K562 (cell line): Measurements from ENCODE around the gene TMEM121. TPM values are rescaled to one million over a fixed set of nuclear protein-coding genes. Genes with fewer than 3 reads are reported as not detected.

Experiments
- ATAC-seq: fragments of 200-7000 bp; cut with Tn5 transposase; 3 replicates; pipeline ENCODE4 v1.9.1; 2020; ENCODE audit warnings: moderate library complexity
- BruUV-seq: library from RNA; stranded (reverse); fragments of 400-500 nt; replicated peaks from 2 replicates; lab custom pipeline; 2021; lab: Mats Ljungman, UMichigan
- CTCF ChIA-PET: fragments of 300-600 bp; formaldehyde crosslinking; extraction: SDS; loops from one replicate; lab custom pipeline; 2021; ENCODE audit warnings: low intra/inter-chr PET ratio; lab: Yijun Ruan, JAX
- POLR2A ChIA-PET: fragments of 300-600, 350-650 bp; sonication (Branson Sonifier 250); formaldehyde crosslinking; extraction: SDS; loops from one replicate; lab custom pipeline; 2021; ENCODE audit warnings: antibody characterized with exemption, inconsistent platforms; lab: Yijun Ruan, JAX
- DNase-seq, 4 experiments: peaks; one replicate each; pipeline versions ENCODE4 v3.0.0 to v3.0.0-alpha.2; 2011 to 2018; ENCODE audit warnings: low spot score in 3 of 4, mixed read lengths in 3 of 4; ENCODE audit errors: extremely low read depth in 1 of 4
- FAIRE-seq: peaks from 2 replicates; lab custom pipeline; 2011; peaks lifted over from hg19 to GRCh38; lab: Jason Lieb, UNC
- H2AFZ ChIP-seq: 2 replicates; pipeline ENCODE4 v1.6.0; 2011; ENCODE audit warnings: low read depth, low read length, control low read depth, inconsistent platforms
- H3K27ac ChIP-seq: fragments of 200-600 bp; 3 replicates; pipeline ENCODE4 v1.8.0; 2011; ENCODE audit warnings: low read depth, mild to moderate bottlenecking, control low read depth, inconsistent platforms, low read length, moderate library complexity, mixed read lengths; ENCODE audit errors: extremely low read depth
- H3K27me3 ChIP-seq, 2 experiments: fragments of 300-600 bp in 1 of 2; 2 replicates in 1 of 2; 3 replicates in 1 of 2; pipeline versions ENCODE4 v1.6.0 to v1.8.0; 2011; ENCODE audit warnings: inconsistent platforms in 2 of 2, low read length in 2 of 2, mild to moderate bottlenecking in 1 of 2, mixed read lengths in 1 of 2, moderate library complexity in 1 of 2; ENCODE audit not compliant: control insufficient read depth in 2 of 2, insufficient read depth in 2 of 2
- H3K36me3 ChIP-seq: fragments of 300-600 bp; 3 replicates; pipeline ENCODE4 v1.8.0; 2011; ENCODE audit warnings: mild to moderate bottlenecking, low read length, inconsistent platforms; ENCODE audit not compliant: control insufficient read depth, insufficient read depth
- H3K4me1 ChIP-seq, 2 experiments: fragments of 200-600 bp in 1 of 2; replicated peaks in 1 of 2; 2 replicates in 1 of 2; 3 replicates in 1 of 2; pipeline versions ENCODE4 v1.5.1 to v1.8.0; 2011; ENCODE audit warnings: inconsistent platforms in 2 of 2, low read length in 2 of 2, mild to moderate bottlenecking in 1 of 2, mixed read lengths in 1 of 2, moderate library complexity in 1 of 2; ENCODE audit not compliant: control insufficient read depth in 2 of 2, insufficient read depth in 2 of 2
- H3K4me2 ChIP-seq: 2 replicates; pipeline ENCODE4 v1.6.1; 2011; ENCODE audit warnings: low read length, control low read depth, inconsistent platforms, mixed read lengths; ENCODE audit not compliant: insufficient read depth
- H3K4me3 ChIP-seq: fragments of 200-600 bp; sonication (generic), shearing (Covaris generic); 2 replicates; pipeline ENCODE4 v1.5.1; 2016; ENCODE audit warnings: control low read depth, inconsistent platforms
- H3K79me2 ChIP-seq: fragments of 200-600 bp; 3 replicates; pipeline ENCODE4 v1.8.0; 2011; ENCODE audit warnings: low read length, inconsistent platforms; ENCODE audit not compliant: control insufficient read depth, insufficient read depth
- H3K9ac ChIP-seq, 2 experiments: 2 replicates each; pipeline versions ENCODE4 v1.6.0 to v1.6.1; 2011; ENCODE audit warnings: low read depth in 2 of 2, low read length in 2 of 2, control low read depth in 1 of 2, inconsistent platforms in 1 of 2, mild to moderate bottlenecking in 1 of 2, mixed read lengths in 1 of 2; ENCODE audit not compliant: insufficient read depth in 1 of 2
- H3K9me1 ChIP-seq: one replicate; pipeline ENCODE4 v1.6.0; 2011; ENCODE audit warnings: inconsistent platforms, mild to moderate bottlenecking, low read length, moderate library complexity; ENCODE audit not compliant: control insufficient read depth, insufficient read depth
- H3K9me3 ChIP-seq: replicated peaks from 2 replicates; pipeline ENCODE4 v1.5.1; 2011; ENCODE audit warnings: low read depth, low read length, inconsistent platforms; ENCODE audit not compliant: control insufficient read depth, insufficient read depth
- H4K20me1 ChIP-seq: replicated peaks from 2 replicates; pipeline ENCODE4 v1.6.1; 2011; ENCODE audit warnings: low read length, inconsistent platforms, mixed read lengths; ENCODE audit not compliant: control insufficient read depth, insufficient read depth
- CAMTA2 ChIP-seq: fragments of 250-450 bp; sonication (Bioruptor Pico); conservative IDR thresholded peaks from 2 replicates; pipeline ENCODE4 v1.5.1; 2022
- EWSR1 ChIP-seq: fragments of 450-650 bp; IDR thresholded peaks from 2 replicates; pipeline ENCODE4 v1.6.1; 2018; ENCODE audit warnings: borderline replicate concordance, mild to moderate bottlenecking, low read depth, moderate library complexity; ENCODE audit not compliant: partially characterized antibody
- GABPA ChIP-seq: fragments of 200-800 bp; sonication (Bioruptor generic); conservative IDR thresholded peaks from 2 replicates; pipeline ENCODE4 v1.6.1; 2016; ENCODE audit warnings: low read depth, missing genetic modification characterization, missing compliant biosample characterization
- MTA2 ChIP-seq: fragments of 450-650 bp; IDR thresholded peaks from 2 replicates; pipeline ENCODE4 v1.6.1; 2016; ENCODE audit warnings: low read depth
- MXI1 ChIP-seq: IDR thresholded peaks from 2 replicates; pipeline ENCODE4 v1.6.1; 2011; ENCODE audit warnings: low read depth, mild to moderate bottlenecking, improper control_type of control experiment, low read length
- POLR2G ChIP-seq: fragments of 200-400 bp; formaldehyde crosslinking; IDR thresholded peaks from 2 replicates; pipeline ENCODE4 v1.6.1; 2017; ENCODE audit warnings: low read depth, mild to moderate bottlenecking, antibody characterized with exemption, low read length, moderate library complexity
- PTRF ChIP-seq: fragments of 450-650 bp; IDR thresholded peaks from 2 replicates; pipeline ENCODE4 v1.6.1; 2016; ENCODE audit warnings: mild to moderate bottlenecking, missing genetic modification characterization, missing compliant biosample characterization
- TFAM ChIP-seq: fragments of 250-450 bp; sonication (Bioruptor Pico); conservative IDR thresholded peaks from 2 replicates; pipeline ENCODE4 v1.5.0; 2021; ENCODE audit warnings: mild to moderate bottlenecking, moderate library complexity
- TGIF2 ChIP-seq: sonication (generic); formaldehyde crosslinking; IDR thresholded peaks from 2 replicates; pipeline ENCODE4 v1.8.1; 2022; ENCODE audit warnings: mild to moderate bottlenecking, missing genetic modification reagents, moderate library complexity
- U2AF2 ChIP-seq: fragments of 200-400 bp; formaldehyde crosslinking; optimal IDR thresholded peaks from 2 replicates; pipeline ENCODE3; 2017; ENCODE audit warnings: low read depth, mild to moderate bottlenecking, low read length
- XRCC3 ChIP-seq: fragments of 450-650 bp; IDR thresholded peaks from 2 replicates; pipeline ENCODE4 v1.6.1; 2017; ENCODE audit warnings: mild to moderate bottlenecking, moderate library complexity
- ZNF232 ChIP-seq: sonication (generic); formaldehyde crosslinking; IDR thresholded peaks from 2 replicates; pipeline ENCODE4 v1.8.0; 2022; ENCODE audit warnings: mild to moderate bottlenecking, missing genetic modification reagents
- ZNF79 ChIP-seq: fragments of 250-450 bp; sonication (Bioruptor Pico); IDR thresholded peaks from 2 replicates; pipeline ENCODE4 v1.4.0; 2020; ENCODE audit warnings: low read depth, mild to moderate bottlenecking, moderate library complexity
- WGBS: fragments of 100-300 bp; shearing (Covaris generic); methylation state at CpG from one replicate; pipeline ENCODE4 v1.1.6; 2016; ENCODE audit warnings: low coverage, mixed read lengths; ENCODE audit not compliant: insufficient coverage; ENCODE audit errors: missing lambda C conversion rate; 5-methylcytosine and 5-hydroxymethylcytosine counted together
- in situ Hi-C: fragments of 300-500 bp; cut with MboI; formaldehyde crosslinking; loops from 4 replicates; pipeline ENCODE4 v1.15.0; 2018; ENCODE audit warnings: inconsistent platforms, mixed read lengths
- intact Hi-C: fragments of 100-400 bp; cut with micrococcal nuclease; formaldehyde crosslinking; loops from 2 replicates; pipeline ENCODE4 v1.14.2; 2022
- polyA plus RNA-seq, 8 experiments: library from polyadenylated mRNA; depleted of rRNA in 4 of 8; stranded (reverse) in 5 of 8; unstranded in 3 of 8; fragments of >200 nt; fragmentation: Nextera tagmentation in 2 of 8; fragmentation: Illumina TruSeq in 1 of 8; extraction: Ambion mirVana in 2 of 8; extraction: Trizol in 1 of 8; gene quantifications; 2 replicates each; pipeline versions ENCODE4 v1.2.1 to v1.2.3, GENCODE V29; 2011 to 2014; ENCODE audit warnings: inconsistent platforms in 1 of 8, missing spikeins in 1 of 8
- total RNA-seq, 7 experiments: library from RNA; depleted of rRNA in 6 of 7; stranded (reverse); fragments of >200 nt in 6 of 7; fragmentation: Illumina TruSeq in 2 of 7; extraction: Trizol in 2 of 7; gene quantifications; 2 replicates each; pipeline versions ENCODE4 v1.2.1 to v1.2.3, GENCODE V29; 2011 to 2021; ENCODE audit warnings: low replicate concordance in 1 of 7
- TF ChIP-seq, protein P1 (sequence below): sonication (generic); IDR thresholded peaks from 2 replicates; pipeline ENCODE4 v1.6.1; 2016
- TF ChIP-seq, protein P2 (sequence below): fragments of 450-650 bp; IDR thresholded peaks from 2 replicates; pipeline ENCODE4 v1.6.1; 2017; ENCODE audit warnings: mild to moderate bottlenecking, moderate library complexity

Gene TMEM121
- total and polyA plus RNA-seq, 9 of the 15 experiments (the other 6 are each of a cell fraction or from before 2014, with no cell fraction given) = 0.31 to 0.36 TPM; not detected in 7

DNA sequence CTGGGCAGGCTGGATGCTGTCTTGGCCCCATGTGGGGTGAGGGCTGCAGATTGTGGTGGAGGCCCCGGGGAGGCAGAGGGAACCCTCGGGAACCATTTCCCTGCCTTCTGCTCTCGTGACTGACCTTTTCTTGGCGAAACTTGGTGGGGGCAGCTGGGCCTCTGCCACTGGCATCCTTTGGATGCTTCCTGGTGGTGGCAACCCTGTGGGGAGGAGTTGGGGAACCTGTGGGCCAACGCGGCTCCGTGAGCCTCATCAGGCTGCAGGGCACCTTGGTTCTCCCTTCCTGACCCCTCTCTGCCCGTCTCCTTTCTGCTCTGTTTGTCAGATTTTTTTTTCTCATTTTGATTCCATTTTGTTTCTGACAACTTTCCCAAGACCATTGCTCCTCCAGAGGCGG, 14.4 kb downstream of the TMEM121 start:
- no peak overlapping the region for H3K4me2 ChIP-seq
- H3K27me3 ChIP-seq = peaks cover 6 to 49% of the 10 kb centered on the region in 2 experiments; a peak in 3 of 5 replicates
- in situ Hi-C loops (no loop called here), intact Hi-C loops (no loop called here)
- ChIA-PET CTCF (no interaction called here), POLR2A (no interaction called here)
- H2AFZ ChIP-seq = no peak overlapping the region
- ATAC-seq = no peak
- H3K9me1 ChIP-seq = no peaks in the 10 kb centered on the region
- no peaks in the 10 kb centered on the region for H4K20me1 ChIP-seq
- H3K4me1 ChIP-seq = peaks cover 0 to 16% of the 10 kb centered on the region in 2 experiments; a peak in 2 of 5 replicates
- H3K4me3 ChIP-seq = no peak overlapping the region
- BruUV-seq = no TSS peak
- H3K79me2 ChIP-seq = no peaks in the 10 kb centered on the region
- no peak overlapping the region for H3K9ac ChIP-seq
- H3K9me3 ChIP-seq = no peaks in the 10 kb centered on the region
- H3K36me3 ChIP-seq = no peaks in the 10 kb centered on the region
- no peak for DNase-seq
- no peak overlapping the region for H3K27ac ChIP-seq
- 0% methylated on average over 4 of the region's 9 CpGs for WGBS
- no peak for TF ChIP-seq U2AF2
- TF ChIP-seq, protein P1, sequence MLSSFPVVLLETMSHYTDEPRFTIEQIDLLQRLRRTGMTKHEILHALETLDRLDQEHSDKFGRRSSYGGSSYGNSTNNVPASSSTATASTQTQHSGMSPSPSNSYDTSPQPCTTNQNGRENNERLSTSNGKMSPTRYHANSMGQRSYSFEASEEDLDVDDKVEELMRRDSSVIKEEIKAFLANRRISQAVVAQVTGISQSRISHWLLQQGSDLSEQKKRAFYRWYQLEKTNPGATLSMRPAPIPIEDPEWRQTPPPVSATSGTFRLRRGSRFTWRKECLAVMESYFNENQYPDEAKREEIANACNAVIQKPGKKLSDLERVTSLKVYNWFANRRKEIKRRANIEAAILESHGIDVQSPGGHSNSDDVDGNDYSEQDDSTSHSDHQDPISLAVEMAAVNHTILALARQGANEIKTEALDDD = no peak
- no peak for FAIRE-seq

DNA sequence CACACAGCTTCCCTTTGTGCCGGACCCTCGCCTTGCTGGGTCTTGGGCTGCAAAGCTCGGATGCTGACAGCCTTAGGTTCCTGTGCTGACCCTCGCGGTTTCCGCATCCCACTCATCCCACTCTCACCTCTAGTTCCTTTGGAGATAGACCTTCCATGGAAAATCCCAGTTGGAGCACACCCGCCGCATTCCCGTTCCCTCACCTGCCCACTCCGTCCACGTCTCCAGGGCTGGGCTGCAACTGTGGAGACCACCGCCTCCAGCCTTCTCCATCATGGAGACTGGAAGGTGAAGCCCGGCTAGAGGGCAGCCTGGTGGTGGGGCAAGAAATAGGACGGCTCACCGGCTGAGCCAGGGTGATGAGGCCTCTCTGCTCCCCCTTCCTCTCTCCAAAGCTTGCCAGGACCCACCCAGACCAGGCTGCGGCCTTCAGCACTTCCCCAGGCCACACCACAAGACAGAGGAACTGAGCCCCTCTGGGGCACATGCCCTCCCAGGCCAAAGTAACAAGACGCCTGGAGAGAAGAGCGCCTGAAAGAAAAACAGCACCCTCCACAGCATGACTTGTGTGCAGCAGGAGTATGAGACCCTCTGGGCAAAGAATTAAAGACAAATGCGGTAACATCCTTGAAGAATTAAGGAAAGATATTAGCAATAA, 15.0 kb downstream of the TMEM121 start:
- H3K27ac ChIP-seq = no peak overlapping the region
- no peak overlapping the region for H3K9ac ChIP-seq
- in situ Hi-C loops (no loop called here), intact Hi-C loops (no loop called here)
- no TSS peak for BruUV-seq
- no peak overlapping the region for H3K4me3 ChIP-seq
- no peaks in the 10 kb centered on the region for H3K36me3 ChIP-seq
- H3K9me1 ChIP-seq = no peaks in the 10 kb centered on the region
- WGBS = under 1% methylated on average over 19 of the region's 19 CpGs
- ATAC-seq (no peak), FAIRE-seq (no peak), DNase-seq (no peak)
- no peak overlapping the region for H3K4me2 ChIP-seq
- CTCF ChIA-PET = no interaction called here
- no peaks in the 10 kb centered on the region for H4K20me1 ChIP-seq
- H3K27me3 ChIP-seq = peaks cover 6 to 44% of the 10 kb centered on the region in 2 experiments; a peak in 3 of 5 replicates
- no peaks in the 10 kb centered on the region for H3K9me3 ChIP-seq
- POLR2A ChIA-PET = no interaction called here
- no peaks in the 10 kb centered on the region for H3K79me2 ChIP-seq
- H2AFZ ChIP-seq = no peak overlapping the region
- peaks cover 0 to 16% of the 10 kb centered on the region in 2 experiments; a peak in 2 of 5 replicates for H3K4me1 ChIP-seq
- TF ChIP-seq POLR2G (no peak), TGIF2 (CRISPR knock-in tag) (no peak), TFAM (CRISPR knock-in tag) (no peak), XRCC3 (no peak), EWSR1 (no peak), CAMTA2 (no peak), MTA2 (no peak), PTRF (tag) (no peak), MXI1 (no peak), ZNF79 (CRISPR knock-in tag) (no peak), ZNF232 (no peak), GABPA (no peak)
- TF ChIP-seq, protein P2, sequence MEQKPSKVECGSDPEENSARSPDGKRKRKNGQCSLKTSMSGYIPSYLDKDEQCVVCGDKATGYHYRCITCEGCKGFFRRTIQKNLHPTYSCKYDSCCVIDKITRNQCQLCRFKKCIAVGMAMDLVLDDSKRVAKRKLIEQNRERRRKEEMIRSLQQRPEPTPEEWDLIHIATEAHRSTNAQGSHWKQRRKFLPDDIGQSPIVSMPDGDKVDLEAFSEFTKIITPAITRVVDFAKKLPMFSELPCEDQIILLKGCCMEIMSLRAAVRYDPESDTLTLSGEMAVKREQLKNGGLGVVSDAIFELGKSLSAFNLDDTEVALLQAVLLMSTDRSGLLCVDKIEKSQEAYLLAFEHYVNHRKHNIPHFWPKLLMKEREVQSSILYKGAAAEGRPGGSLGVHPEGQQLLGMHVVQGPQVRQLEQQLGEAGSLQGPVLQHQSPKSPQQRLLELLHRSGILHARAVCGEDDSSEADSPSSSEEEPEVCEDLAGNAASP = no peak
